Ovary (tissue), 9 donors: ENCODE measurements around the gene ADD2. TPM values are rescaled to one million over a fixed set of nuclear protein-coding genes. Genes with fewer than 3 reads are reported as not detected.

ENCODE experiments used
- DNase-seq, 5 donors: peaks; one replicate each; pipeline ENCODE4 v3.0.0-alpha.2; 2019 to 2020
- H3K27ac ChIP-seq, 2 donors: fragments of 200-600 bp; one replicate each; pipeline versions ENCODE4 v1.5.1 to v1.8.0; 2019 to 2022
- H3K27me3 ChIP-seq: fragments of 200-600 bp; one replicate; pipeline ENCODE4 v1.8.0; 2022
- H3K36me3 ChIP-seq: fragments of 200-600 bp; sonication (generic); one replicate; pipeline ENCODE4 v1.5.1; 2019
- H3K4me1 ChIP-seq: one replicate; pipeline ENCODE4 v1.8.1; 2013; ENCODE audit warnings: mild to moderate bottlenecking, moderate library complexity; ENCODE audit not compliant: insufficient read depth
- H3K4me3 ChIP-seq: fragments of 200-600 bp; sonication (generic); one replicate; pipeline ENCODE4 v1.5.1; 2017
- H3K9me3 ChIP-seq, 2 donors: fragments of 200-600 bp in 1 of 2; sonication (generic) in 1 of 2; one replicate each; pipeline versions ENCODE4 v1.5.1 to v1.8.1; 2013 to 2019; ENCODE audit warnings: mild to moderate bottlenecking in 1 of 2, moderate library complexity in 1 of 2
- CTCF ChIP-seq, 3 donors: fragments of 450-650 bp in 2 of 3; fragments of 200-600 bp in 1 of 3; IDR thresholded peaks; one replicate each; pipeline versions ENCODE4 v1.5.1 to v1.8.0; 2016 to 2022; ENCODE audit warnings: antibody characterized with exemption in 3 of 3, mild to moderate bottlenecking in 1 of 3
- EP300 ChIP-seq: sonication (generic); formaldehyde crosslinking; IDR thresholded peaks from one replicate; pipeline ENCODE4 v1.6.1; 2017; ENCODE audit warnings: antibody characterized with exemption
- POLR2A ChIP-seq: fragments of 450-650 bp; IDR thresholded peaks from one replicate; pipeline ENCODE4 v1.6.1; 2017; ENCODE audit warnings: antibody characterized with exemption, mild to moderate bottlenecking, moderate library complexity
- WGBS, 3 donors: extraction: QIAGEN DNeasy Blood & Tissue Kit in 1 of 3; methylation state at CpG; one replicate each; pipeline versions ENCODE4 v1.1.5 to v1.1.7; 2013 to 2017; 5-methylcytosine and 5-hydroxymethylcytosine counted together
- intact Hi-C, 4 donors: fragments of 100-400 bp; cut with DNase I; formaldehyde crosslinking; loops; one replicate each; pipeline versions ENCODE4 v1.11.0 to v1.15.1; 2022 to 2023
- polyA plus RNA-seq, 2 donors: library from polyadenylated mRNA; stranded (reverse); fragments of 200-250 nt in 1 of 2; fragments of 350-450 nt in 1 of 2; fragmentation: Illumina TruSeq in 1 of 2; extraction: RNeasy Lipid Tissue Mini Kit (QIAGEN cat#74804) in 1 of 2; gene quantifications; one replicate each; pipeline ENCODE4 v1.2.3, GENCODE V29; 2013 to 2014
- total RNA-seq, 7 donors: library from RNA; depleted of rRNA in 2 of 7; stranded (reverse); fragments of >200 nt in 2 of 7; fragmentation: NEBNext Ultra II Directional in 3 of 7; extraction: Animal tissue kit (Norgen Biotek cat#: 25700) in 3 of 7; gene quantifications; one replicate each; pipeline versions ENCODE4 v1.1.0 to v1.2.4, GENCODE V29; 2016 to 2023
- donor health status: DM: no; HTN: no; CAD: no; lungs with moderate emphysema.
- donor health status: DM: no; HTN: no; CAD: no.
- donor health status: Bipolar disorder and iron deficiency.
- donor health status: DM: yes; HTN: yes; CAD: no.
- donor health status: DM: no; HTN: no; CAD: no.
- donor health status: DM: yes; HTN: yes; CAD: no.

The ADD2 gene
- total and polyA plus RNA-seq, 9 donors = 0.29 to 6.2 (median 0.82) TPM

DNA sequence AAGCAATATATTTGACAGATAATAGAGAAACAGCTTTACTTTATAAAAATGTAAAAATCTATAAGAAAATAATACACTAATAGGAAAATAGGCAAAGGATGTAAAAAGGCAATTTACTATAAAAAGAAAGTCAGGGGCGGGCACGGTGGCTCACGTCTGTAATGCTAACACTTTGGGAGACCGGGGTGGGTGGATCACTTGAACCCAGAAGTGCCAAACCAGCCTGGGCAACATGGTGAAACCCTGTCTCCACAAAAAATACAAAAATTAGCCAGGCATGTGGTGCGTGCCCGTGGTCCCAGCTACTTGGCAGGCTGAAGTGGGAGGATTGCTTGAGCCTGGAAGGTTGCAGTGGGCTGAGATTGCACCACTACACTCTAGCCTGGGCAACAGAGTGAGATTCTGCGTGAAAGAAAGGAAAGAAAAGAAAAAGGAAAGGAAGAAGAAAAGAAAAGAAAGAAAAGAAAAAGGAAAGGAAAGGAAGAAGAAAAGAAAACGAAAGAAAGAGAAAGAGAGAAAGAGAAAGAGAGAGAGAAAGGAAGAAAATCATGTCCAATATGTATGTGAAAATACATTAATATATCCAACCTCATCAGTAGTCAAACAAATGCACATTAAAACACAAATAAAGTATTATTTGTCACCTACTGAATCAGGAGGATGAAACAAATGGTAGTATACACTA lies 65.1 kb downstream of the ADD2 start:
- intact Hi-C loops = no loop called here

DNA sequence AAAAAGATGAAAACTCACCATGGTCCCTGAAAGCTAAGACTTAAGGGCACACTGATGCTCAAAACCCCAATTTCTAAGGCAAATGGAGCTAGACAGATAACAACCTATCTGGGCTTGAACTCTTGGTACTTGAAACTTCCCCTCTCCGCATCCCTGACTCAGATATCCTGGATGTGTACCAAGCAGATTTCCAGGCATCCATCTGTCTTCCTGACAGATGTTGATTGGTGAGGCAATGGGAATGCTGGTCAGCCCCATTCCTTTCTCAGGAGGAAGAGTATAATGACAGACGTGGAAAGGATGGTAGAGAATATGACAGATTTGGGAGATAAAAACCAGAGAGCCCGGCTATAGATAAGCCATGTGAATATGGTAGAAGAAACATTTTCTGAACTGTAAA lies 69.2 kb downstream of the ADD2 start:
- intact Hi-C loops = no loop called here
- TF ChIP-seq CTCF (IDR thresholded peaks at IDR 0.05) = no peak
- no peak for TF ChIP-seq POLR2A
- no peak for TF ChIP-seq EP300
- Histone ChIP-seq H3K4me3 (no peak overlapping the region), H3K36me3 (no peaks in the 10 kb centered on the region), H3K27me3 (no peaks in the 10 kb centered on the region), H3K9me3 (no peaks in the 10 kb centered on the region), H3K27ac (no peak overlapping the region), H3K4me1 (no peaks in the 10 kb centered on the region)
- DNase-seq = no peak
- WGBS, 3 donors = 71 to 80% (median 74%) methylated on average over 3 of the region's 3 CpGs

More for the DNA sequence above, 65.1 kb downstream of the ADD2 start:
- Histone ChIP-seq H3K27me3 (no peaks in the 10 kb centered on the region), H3K36me3 (no peaks in the 10 kb centered on the region), H3K27ac (no peak overlapping the region), H3K4me1 (no peaks in the 10 kb centered on the region), H3K4me3 (no peak overlapping the region), H3K9me3 (no peaks in the 10 kb centered on the region)
- WGBS, 3 donors = 82 to 86% (median 83%) methylated on average over 8 of the region's 8 CpGs
- TF ChIP-seq EP300 (no peak), CTCF (IDR thresholded peaks at IDR 0.05) (no peak), POLR2A (no peak)
- DNase-seq = no peak

DNA sequence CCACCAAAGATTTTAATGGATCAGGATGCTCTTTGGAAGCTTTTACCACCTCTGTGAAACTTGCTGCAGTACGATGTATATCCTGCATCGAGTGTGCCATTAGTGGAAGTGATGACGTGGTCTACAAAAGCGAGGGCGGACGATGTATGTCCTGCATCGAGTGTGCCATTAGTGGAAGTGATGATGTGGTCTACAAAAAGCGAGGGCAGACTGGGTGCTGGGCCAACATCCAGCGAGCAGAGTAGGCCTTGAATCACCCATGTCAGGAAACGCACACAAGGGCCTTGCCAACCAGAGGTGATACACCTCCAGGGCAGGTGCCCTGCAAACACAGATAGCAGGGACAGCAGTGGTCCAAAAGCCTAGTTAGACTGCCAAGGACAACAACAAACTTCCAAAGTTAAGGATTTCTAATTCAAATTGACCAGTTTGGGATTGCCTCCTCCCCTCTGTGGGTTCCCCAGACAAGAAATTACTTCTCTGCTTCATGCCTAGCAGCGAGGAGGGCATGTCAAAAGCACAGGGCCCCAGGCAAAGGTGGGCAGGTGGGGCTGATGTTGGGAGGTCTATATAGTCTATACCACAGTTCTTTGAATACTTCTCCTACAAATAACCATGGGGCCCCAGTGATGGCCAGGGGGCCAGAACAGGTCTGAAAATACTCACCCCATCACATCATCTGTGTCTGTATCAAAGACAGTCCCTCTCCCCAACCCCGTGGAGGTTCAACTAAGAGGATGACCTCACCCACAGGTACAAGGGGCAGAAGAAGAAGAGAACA lies 70.2 kb downstream of the ADD2 start:
- intact Hi-C loops = no loop called here
- H3K27me3 ChIP-seq = no peaks in the 10 kb centered on the region
- no peaks in the 10 kb centered on the region for H3K36me3 ChIP-seq
- no peak overlapping the region for H3K27ac ChIP-seq
- WGBS, 3 donors = 87 to 91% (median 89%) methylated on average over 12 of the region's 12 CpGs
- no peak for DNase-seq
- no peaks in the 10 kb centered on the region for H3K9me3 ChIP-seq
- H3K4me1 ChIP-seq = no peaks in the 10 kb centered on the region
- H3K4me3 ChIP-seq = no peak overlapping the region
- TF ChIP-seq EP300 (no peak), POLR2A (no peak), CTCF (IDR thresholded peaks at IDR 0.05) (no peak)

DNA sequence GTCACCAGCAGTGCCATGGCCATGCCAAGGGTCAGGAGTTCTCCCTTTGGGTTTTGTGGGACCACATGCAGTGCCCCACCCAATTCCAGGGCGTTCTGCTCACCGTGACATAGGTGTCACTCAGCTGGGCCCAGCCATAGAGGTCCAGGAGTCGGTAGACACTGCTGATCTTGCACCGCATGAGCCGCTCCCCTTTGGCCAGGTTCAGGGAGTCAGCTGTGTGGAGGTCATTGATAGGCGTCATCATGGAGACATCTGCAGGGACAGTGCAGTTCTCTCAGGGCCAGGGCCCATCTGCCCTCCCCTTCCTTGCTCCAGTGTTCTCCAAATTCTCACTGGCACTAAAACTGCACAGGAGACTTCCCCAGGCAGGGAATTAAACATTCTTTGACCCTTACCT lies 71.9 kb downstream of the ADD2 start:
- TF ChIP-seq CTCF (IDR thresholded peaks at IDR 0.05) (no peak), EP300 (no peak), POLR2A (no peak)
- intact Hi-C loops = no loop called here
- Histone ChIP-seq H3K4me3 (no peak overlapping the region), H3K27ac (no peak overlapping the region), H3K27me3 (no peaks in the 10 kb centered on the region), H3K9me3 (no peaks in the 10 kb centered on the region), H3K36me3 (no peaks in the 10 kb centered on the region), H3K4me1 (no peaks in the 10 kb centered on the region)
- 87 to 90% (median 89%) methylated on average over 6 of the region's 6 CpGs for WGBS, 3 donors
- DNase-seq = no peak
